HK-2 (cell line): ENCODE data around the gene HMGB3.
A peak's percentile ranks its signal among the peaks of the same experiment; 100 is the strongest.
"Not testable (repeated sequence)": the region's sequence is repeated elsewhere in the genome, so short reads cannot be mapped to it uniquely, and the experiment has no call there.

Experiments
- DNase-seq: peaks from one replicate; pipeline ENCODE4 v3.0.0-alpha.2; 2018; ENCODE audit not compliant: unreplicated experiment

Gene HMGB3

GRCh38 chrX:150977411-150978162 is 5.5 kb upstream of the HMGB3 start:
- DNase-seq, result no peak

DNA sequence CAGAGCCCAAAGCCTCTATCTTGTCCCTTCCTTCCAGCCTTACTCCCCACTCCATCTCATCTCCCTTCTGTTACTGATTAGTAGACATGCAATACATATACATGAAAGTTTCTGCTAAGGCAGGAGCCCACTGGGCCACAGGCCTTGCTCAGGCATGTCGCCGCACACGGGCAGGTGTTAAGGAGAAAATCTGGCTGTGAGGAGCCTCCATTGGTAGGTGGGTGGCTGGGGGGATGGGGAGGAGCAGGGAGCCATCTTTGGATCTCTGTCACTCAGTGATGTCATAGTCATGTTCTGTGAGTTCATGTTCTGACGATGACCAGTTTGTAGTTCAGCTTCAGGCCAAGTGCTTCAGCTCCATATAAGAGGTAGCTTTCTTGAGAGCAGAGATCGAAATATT is 2.9 kb upstream of the HMGB3 start:
- no peak for DNase-seq

DNA sequence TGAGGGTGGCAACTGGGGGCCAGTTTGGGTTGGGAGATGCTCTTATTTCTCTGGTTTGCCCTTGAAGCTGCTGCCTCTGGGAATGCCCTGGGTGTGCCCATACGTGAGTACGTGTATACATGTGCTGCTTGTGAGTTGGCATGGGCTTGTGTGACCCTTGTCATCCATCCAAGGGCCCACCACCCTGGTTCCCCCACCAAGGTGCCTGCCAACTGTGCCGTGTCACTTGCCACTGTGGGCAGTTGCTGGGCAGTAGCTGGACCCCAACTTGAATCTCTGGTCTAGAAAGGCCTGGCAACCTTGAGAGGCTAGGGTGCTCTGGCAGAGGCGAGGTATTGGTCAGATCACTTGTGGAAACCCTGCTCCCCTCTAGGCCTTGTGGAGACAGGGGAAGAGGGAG is 2.4 kb upstream of the HMGB3 start:
- DNase-seq, result no peak

DNA sequence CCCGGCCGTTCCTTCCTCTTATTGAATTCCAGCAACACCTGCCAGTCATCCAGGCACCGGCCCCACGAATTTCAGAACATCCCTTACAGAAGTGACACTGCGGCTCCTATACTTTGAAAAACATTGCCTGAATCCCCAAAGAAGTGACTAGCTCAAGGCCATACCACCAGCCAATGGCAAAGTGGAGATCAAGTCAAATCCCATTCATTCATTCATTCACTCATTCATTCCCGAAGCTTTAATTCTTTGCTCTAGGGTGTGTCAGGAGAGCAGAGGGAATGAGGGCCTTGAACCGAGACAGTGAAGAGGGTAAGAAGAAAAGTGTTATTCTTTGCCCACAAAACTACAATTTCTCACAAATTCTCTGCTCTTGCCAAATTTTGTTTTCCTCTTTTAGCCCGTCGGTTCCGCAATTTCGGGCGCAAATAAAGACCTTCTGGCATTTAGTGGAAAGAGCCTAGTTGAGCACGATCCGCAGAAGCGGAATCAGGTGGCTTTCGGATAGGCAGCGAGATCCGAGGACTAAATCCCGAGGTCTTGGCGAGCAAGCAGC is 824 bp upstream of the HMGB3 start:
- no peak for DNase-seq

GRCh38 chrX:150983521-150984168 is 510 bp downstream of the HMGB3 start:
- DNase-seq, result peak; percentile 14

DNA sequence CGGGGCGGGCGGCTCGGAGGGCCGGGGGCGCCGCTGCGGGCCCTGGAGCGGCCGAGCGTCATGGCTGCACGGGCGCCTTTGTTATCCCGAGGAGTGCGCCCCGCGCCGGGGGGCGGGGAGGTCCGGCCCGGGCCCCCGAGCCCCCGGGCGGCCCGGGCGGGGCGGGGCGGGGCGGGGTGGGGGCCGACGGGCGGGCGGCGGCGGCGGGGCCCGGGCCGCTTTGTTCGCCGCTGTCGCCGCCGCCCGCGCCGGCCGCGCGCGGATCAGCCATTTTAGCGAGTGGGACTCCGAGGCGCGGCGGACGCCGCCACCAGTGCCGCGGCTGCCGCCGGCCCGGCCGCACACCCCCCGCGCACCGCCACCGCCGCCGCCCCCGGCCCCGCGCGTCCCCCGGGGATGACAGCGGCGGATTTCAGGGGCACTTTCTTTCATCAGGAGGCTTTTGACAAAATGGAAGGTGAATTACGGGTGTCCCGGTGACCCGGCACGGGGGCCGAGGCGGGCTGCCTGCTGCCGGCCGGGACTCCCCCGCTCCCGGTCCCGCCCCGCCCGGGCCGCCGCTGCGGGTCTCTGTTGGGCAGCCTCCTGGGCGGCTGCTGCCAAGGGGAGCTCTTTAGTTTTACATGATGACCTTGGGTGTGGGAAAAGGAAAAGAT is 1.2 kb downstream of the HMGB3 start:
- DNase-seq, result no peak

DNA sequence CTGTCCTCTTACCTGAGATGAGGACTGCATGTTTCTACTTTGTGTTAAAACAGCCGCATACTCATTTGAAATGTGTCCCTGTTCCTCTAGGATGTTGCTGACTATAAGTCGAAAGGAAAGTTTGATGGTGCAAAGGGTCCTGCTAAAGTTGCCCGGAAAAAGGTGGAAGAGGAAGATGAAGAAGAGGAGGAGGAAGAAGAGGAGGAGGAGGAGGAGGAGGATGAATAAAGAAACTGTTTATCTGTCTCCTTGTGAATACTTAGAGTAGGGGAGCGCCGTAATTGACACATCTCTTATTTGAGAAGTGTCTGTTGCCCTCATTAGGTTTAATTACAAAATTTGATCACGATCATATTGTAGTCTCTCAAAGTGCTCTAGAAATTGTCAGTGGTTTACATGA is 4.6 kb downstream of the HMGB3 start:
- DNase-seq, result not testable (repeated sequence)

GRCh38 chrX:150989420-150989819 is 6.3 kb downstream of the HMGB3 start:
- no peak for DNase-seq

GRCh38 chrX:150990910-150991309 is 7.8 kb downstream of the HMGB3 start:
- DNase-seq, result no peak

DNA sequence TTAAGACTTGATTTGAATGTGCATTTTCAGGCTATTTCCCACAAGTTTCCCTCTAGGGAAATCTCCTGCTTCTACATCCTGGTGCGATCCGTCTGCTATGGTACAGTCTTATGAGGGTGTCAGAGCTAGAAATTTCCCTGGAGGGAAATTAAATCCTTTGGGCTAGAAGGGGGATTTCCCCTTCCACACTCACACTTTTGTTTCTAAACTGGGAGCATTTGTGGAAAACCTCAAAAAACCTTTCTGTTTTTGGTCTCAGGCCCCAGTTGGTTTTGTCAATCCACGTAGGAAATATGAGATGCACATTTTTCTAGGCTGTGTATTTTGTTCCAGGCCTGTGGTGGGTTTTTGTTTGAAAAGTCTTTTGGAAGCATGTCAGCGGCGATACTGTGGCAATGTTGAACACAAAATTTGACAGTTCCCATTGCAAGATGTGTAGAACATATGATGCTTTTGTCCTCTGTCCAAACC is 17.8 kb downstream of the HMGB3 start:
- no peak for DNase-seq

GRCh38 chrX:151004085-151004484 is 20.9 kb downstream of the HMGB3 start:
- DNase-seq, result no peak

GRCh38 chrX:151006410-151007109 is 23.4 kb downstream of the HMGB3 start:
- DNase-seq, result no peak

- no peak for DNase-seq
These were observed 26.4 kb downstream of the HMGB3 start for GRCh38 chrX:151009582-151009981.

DNA sequence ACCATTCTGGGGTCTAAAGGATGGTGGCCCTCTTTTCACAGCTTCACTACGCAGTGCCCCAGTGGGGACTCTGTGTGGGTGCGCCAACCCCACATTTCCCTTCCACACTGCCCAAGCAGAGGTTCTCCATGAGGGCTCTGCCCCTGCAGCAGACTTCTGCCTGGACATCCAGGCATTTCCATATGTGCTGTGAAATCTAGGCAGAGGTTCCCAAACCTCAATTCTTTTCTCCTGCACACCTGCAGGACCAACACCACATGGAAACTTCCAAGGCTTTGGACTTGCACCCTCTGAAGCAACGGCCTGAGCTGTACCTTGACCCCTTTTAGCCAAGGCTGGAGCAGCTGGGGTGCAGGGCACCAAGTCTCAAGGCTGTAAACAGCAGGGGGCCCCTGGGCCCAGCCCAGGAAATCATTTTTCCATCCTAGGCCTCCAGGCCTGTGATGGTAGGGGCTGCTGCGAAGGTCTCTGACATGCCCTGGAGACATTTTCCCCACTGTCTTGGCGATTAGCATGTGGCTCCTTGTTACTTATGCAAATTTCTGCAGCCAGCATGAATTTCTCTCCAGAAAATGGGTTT is 30.1 kb downstream of the HMGB3 start:
- no peak for DNase-seq

- no peak for DNase-seq
These were observed 32.5 kb downstream of the HMGB3 start for GRCh38 chrX:151015684-151016083.

DNA sequence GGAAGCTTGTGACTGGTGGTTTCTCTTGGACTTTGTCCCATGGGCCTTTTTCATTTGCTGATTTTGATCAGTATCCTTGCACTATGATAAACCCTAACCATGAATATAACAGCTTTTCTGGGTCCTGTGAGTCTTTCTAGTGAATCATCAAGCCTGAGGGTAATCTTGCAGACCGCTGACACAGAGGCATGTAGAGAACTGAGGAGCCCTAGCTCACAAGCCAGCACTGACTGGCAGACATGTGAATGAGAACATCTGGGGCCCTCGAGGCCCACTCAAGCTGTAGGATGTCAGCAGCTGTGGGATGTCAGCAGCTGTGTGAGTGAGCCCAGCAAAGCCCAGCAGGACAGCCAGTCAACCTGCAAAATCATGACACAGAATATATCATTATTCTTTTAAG is 36.7 kb downstream of the HMGB3 start:
- no peak for DNase-seq

DNA sequence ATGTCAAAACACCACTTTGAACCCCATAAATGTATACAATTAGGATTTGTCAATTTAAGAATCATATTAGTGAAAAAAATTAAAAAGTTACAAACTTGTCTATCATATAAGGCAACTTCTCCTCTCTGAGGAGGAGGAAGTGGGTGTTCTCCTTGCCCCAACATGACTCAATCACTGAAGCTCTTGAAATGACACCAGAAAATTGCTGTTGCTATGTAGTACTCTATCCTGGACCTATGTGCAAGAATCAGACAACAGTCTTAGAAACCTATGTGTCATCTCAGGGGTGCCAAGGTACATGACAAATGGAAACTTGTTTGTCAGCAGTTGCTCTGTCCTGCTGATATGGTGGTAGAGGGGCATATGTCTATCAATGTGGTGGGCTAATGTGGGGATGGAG is 47.7 kb downstream of the HMGB3 start:
- no peak for DNase-seq

GRCh38 chrX:151031391-151031975 is 48.3 kb downstream of the HMGB3 start:
- DNase-seq, result no peak

- DNase-seq, result no peak
These were observed 56.2 kb downstream of the HMGB3 start for GRCh38 chrX:151039351-151039750.
